Measurements from ENCODE around the gene HIP1R. TPM values are rescaled to one million over a fixed set of nuclear protein-coding genes. Genes with fewer than 3 reads are reported as not detected.

HIP1R gene
- total RNA-seq, 1 donor from 2014 or later, result 70.0 TPM

- no peak for DNase-seq
These were observed 12.7 kb downstream of the HIP1R start for GRCh38 chr12:122847921-122848421.

GRCh38 chr12:122848471-122849351 lies 13.5 kb downstream of the HIP1R start:
- no peak for DNase-seq

- DNase-seq, result no peak
These were observed 14.2 kb downstream of the HIP1R start for GRCh38 chr12:122849352-122850047.

GRCh38 chr12:122850048-122850445 lies 14.8 kb downstream of the HIP1R start:
- DNase-seq, result no peak

GRCh38 chr12:122850695-122851350 lies 15.6 kb downstream of the HIP1R start:
- no peak for DNase-seq

- peak; percentile 61 for DNase-seq
These were observed 16.6 kb downstream of the HIP1R start for GRCh38 chr12:122851820-122852219.

- DNase-seq, result peak; percentile 54
These were observed 17.3 kb downstream of the HIP1R start for GRCh38 chr12:122852336-122853275.

GRCh38 chr12:122853582-122854245 lies 18.5 kb downstream of the HIP1R start:
- DNase-seq, result no peak

GRCh38 chr12:122854554-122854953 lies 19.3 kb downstream of the HIP1R start:
- no peak for DNase-seq

GRCh38 chr12:122855071-122855829 lies 20.0 kb downstream of the HIP1R start:
- no peak for DNase-seq

GRCh38 chr12:122855928-122856831 lies 20.9 kb downstream of the HIP1R start:
- no peak for DNase-seq

GRCh38 chr12:122856999-122857671 lies 21.9 kb downstream of the HIP1R start:
- DNase-seq, result no peak

- no peak for DNase-seq
These were observed 22.9 kb downstream of the HIP1R start for GRCh38 chr12:122858171-122858570.

- no peak for DNase-seq
These were observed 23.5 kb downstream of the HIP1R start for GRCh38 chr12:122858591-122859302.

- no peak for DNase-seq
These were observed 24.2 kb downstream of the HIP1R start for GRCh38 chr12:122859303-122860039.

GRCh38 chr12:122860040-122860853 lies 25.0 kb downstream of the HIP1R start:
- DNase-seq, result peak; percentile 73
